Right lobe of liver (tissue), 4 donors: ENCODE measurements around the gene CDH4.

ENCODE experiments used
- POLR2A ChIP-seq: fragments of 450-650 bp; IDR thresholded peaks from one replicate; pipeline ENCODE4 v1.6.1; 2017; ENCODE audit warnings: antibody characterized with exemption, mild to moderate bottlenecking
- TF ChIP-seq, protein P1 (sequence below), 4 donors: fragments of 200-600 bp in 3 of 4; fragments of 450-650 bp in 1 of 4; IDR thresholded peaks; one replicate each; pipeline versions ENCODE4 v1.5.1 to v1.8.0; 2016 to 2022; ENCODE audit warnings: antibody characterized with exemption in 4 of 4, mild to moderate bottlenecking in 2 of 4
- donor health status: DM: no; HTN: no; CAD: no.
- donor health status: DM: no; HTN: no; CAD: no.
- donor health status: DM: no; HTN: yes; CAD: no.

DNA sequence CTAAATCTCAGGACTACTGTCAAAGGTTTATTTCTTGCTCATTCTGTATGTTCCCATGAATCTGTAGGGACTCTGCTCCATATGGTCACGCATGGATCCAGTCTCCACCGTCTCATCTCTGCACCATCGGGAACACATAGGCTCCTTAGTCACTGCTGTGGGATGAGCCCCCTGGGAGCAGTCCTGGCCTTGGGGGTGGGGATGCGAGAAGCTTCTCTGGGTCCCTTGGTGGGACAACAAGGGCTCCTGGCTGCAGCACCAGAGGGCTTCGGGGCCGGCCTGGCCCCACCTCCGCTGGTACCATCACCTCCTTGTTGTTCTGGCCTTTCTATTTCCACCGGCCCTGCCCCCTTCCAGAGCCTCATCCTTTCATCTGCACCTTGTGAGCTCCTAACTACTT is 148.4 kb downstream of the CDH4 start:
- TF ChIP-seq, protein P1, sequence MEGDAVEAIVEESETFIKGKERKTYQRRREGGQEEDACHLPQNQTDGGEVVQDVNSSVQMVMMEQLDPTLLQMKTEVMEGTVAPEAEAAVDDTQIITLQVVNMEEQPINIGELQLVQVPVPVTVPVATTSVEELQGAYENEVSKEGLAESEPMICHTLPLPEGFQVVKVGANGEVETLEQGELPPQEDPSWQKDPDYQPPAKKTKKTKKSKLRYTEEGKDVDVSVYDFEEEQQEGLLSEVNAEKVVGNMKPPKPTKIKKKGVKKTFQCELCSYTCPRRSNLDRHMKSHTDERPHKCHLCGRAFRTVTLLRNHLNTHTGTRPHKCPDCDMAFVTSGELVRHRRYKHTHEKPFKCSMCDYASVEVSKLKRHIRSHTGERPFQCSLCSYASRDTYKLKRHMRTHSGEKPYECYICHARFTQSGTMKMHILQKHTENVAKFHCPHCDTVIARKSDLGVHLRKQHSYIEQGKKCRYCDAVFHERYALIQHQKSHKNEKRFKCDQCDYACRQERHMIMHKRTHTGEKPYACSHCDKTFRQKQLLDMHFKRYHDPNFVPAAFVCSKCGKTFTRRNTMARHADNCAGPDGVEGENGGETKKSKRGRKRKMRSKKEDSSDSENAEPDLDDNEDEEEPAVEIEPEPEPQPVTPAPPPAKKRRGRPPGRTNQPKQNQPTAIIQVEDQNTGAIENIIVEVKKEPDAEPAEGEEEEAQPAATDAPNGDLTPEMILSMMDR (IDR thresholded peaks at IDR 0.05), result no peak
- TF ChIP-seq POLR2A, result no peak
